NCI-H1436 (cell line): ENCODE data around the gene LTO1.
A peak's percentile ranks its signal among the peaks of the same experiment; 100 is the strongest.
"Not testable (repeated sequence)": the region's sequence is repeated elsewhere in the genome, so short reads cannot be mapped to it uniquely, and the experiment has no call there.

Source experiments
- DNase-seq: peaks from one replicate; lab custom pipeline; 2025; lab: John Stamatoyannopoulos, UW

The LTO1 gene

GRCh38 chr11:69700278-69701140, 25.4 kb upstream of the LTO1 start:
- no peak for DNase-seq

- peak; percentile 30 for DNase-seq
Observed at GRCh38 chr11:69699213-69699612, 24.1 kb upstream of the LTO1 start.

- DNase-seq, result no peak
Observed at GRCh38 chr11:69698362-69698761, 23.2 kb upstream of the LTO1 start.

- no peak for DNase-seq
Observed at GRCh38 chr11:69697861-69698260, 22.7 kb upstream of the LTO1 start.

- no peak for DNase-seq
Observed at GRCh38 chr11:69697469-69697843, 22.3 kb upstream of the LTO1 start.

- DNase-seq, result no peak
Observed at GRCh38 chr11:69696749-69697468, 21.8 kb upstream of the LTO1 start.

GRCh38 chr11:69695995-69696394, 20.8 kb upstream of the LTO1 start:
- not testable (repeated sequence) for DNase-seq

GRCh38 chr11:69695581-69695980, 20.4 kb upstream of the LTO1 start:
- no peak for DNase-seq

GRCh38 chr11:69694781-69695180, 19.6 kb upstream of the LTO1 start:
- no peak for DNase-seq

GRCh38 chr11:69692422-69692821, 17.3 kb upstream of the LTO1 start:
- no peak for DNase-seq

GRCh38 chr11:69691463-69691862, 16.3 kb upstream of the LTO1 start:
- no peak for DNase-seq

GRCh38 chr11:69689484-69690319, 14.5 kb upstream of the LTO1 start:
- DNase-seq, result no peak

GRCh38 chr11:69687969-69688771, 13.0 kb upstream of the LTO1 start:
- not testable (repeated sequence) for DNase-seq

- no peak for DNase-seq
Observed at GRCh38 chr11:69686856-69687255, 11.7 kb upstream of the LTO1 start.

- DNase-seq, result no peak
Observed at GRCh38 chr11:69686452-69686851, 11.3 kb upstream of the LTO1 start.

- no peak for DNase-seq
Observed at GRCh38 chr11:69685348-69685747, 10.2 kb upstream of the LTO1 start.

GRCh38 chr11:69684651-69685050, 9.5 kb upstream of the LTO1 start:
- DNase-seq, result no peak

- no peak for DNase-seq
Observed at GRCh38 chr11:69683764-69684333, 8.7 kb upstream of the LTO1 start.

GRCh38 chr11:69682681-69683326, 7.7 kb upstream of the LTO1 start:
- no peak for DNase-seq

- DNase-seq, result no peak
Observed at GRCh38 chr11:69682221-69682620, 7.1 kb upstream of the LTO1 start.

- DNase-seq, result no peak
Observed at GRCh38 chr11:69680688-69681087, 5.5 kb upstream of the LTO1 start.
